ENCODE measurements around the gene TRIM66. TPM values are rescaled to one million over a fixed set of nuclear protein-coding genes. Genes with fewer than 3 reads are reported as not detected.
"Not testable (repeated sequence)": the region's sequence is repeated elsewhere in the genome, so short reads cannot be mapped to it uniquely, and the experiment has no call there.

TRIM66 gene
- total RNA-seq, 1 donor from 2014 or later, result 59.5 TPM

DNA sequence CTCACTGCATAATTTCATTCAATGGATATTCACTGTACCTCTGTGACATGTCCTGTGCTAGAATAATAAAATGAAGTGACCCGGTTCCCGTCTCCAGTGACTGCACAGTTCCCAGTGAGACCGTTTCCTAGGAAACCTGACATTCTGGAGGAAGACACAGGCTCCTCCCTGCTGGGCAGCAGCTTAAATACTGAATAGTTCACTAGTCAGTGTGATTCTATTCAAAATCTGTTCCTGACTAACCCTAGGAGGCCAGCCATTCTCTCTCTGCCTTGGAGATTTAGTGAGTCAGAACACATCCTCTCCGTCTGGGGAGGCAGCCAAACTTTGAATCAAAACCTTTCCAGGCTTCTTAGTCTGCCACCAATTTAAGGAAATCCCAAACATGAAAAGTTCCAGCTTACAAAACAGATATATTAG is 11.3 kb downstream of the TRIM66 start:
- Mint-ChIP-seq H3K36me3 (ENCODE audit: unreplicated experiment) (no peaks in the 10 kb centered on the region), H3K27me3 (ENCODE audit: unreplicated experiment) (no peaks in the 10 kb centered on the region), H3K9me3 (ENCODE audit: unreplicated experiment) (no peaks in the 10 kb centered on the region), H3K4me1 (ENCODE audit: low read depth, unreplicated experiment) (peaks cover 16% of the 10 kb centered on the region), H3K27ac (ENCODE audit: unreplicated experiment) (no peak overlapping the region), H3K4me3 (ENCODE audit: unreplicated experiment) (peak overlapping the region; percentile 44)
- DNase-seq, result no peak
- TF ChIP-seq, protein P1, sequence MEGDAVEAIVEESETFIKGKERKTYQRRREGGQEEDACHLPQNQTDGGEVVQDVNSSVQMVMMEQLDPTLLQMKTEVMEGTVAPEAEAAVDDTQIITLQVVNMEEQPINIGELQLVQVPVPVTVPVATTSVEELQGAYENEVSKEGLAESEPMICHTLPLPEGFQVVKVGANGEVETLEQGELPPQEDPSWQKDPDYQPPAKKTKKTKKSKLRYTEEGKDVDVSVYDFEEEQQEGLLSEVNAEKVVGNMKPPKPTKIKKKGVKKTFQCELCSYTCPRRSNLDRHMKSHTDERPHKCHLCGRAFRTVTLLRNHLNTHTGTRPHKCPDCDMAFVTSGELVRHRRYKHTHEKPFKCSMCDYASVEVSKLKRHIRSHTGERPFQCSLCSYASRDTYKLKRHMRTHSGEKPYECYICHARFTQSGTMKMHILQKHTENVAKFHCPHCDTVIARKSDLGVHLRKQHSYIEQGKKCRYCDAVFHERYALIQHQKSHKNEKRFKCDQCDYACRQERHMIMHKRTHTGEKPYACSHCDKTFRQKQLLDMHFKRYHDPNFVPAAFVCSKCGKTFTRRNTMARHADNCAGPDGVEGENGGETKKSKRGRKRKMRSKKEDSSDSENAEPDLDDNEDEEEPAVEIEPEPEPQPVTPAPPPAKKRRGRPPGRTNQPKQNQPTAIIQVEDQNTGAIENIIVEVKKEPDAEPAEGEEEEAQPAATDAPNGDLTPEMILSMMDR (IDR thresholded peaks at IDR 0.05; ENCODE audit: partially characterized antibody, unreplicated experiment), result no peak

DNA sequence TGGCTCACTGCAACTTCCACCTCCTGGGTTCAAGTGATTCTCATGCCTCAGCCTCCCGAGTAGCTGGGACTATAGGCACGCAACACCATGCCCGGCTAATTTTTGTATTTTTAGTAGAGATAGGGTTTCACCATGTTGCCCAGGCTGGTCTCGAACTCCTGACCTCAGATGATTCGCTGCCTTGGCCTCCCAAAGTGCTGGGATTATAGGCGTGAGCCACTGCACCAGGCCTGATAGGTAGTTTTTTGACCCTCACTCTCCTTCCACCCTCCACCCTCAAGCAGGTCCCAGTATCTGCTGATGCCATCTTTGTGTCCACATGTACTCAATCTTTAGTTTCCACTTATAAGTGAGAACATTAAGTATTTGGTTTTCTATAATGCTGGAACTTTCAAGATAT is 12.4 kb downstream of the TRIM66 start:
- H3K27me3 Mint-ChIP-seq (ENCODE audit: unreplicated experiment); H3K9me3 Mint-ChIP-seq (ENCODE audit: unreplicated experiment); H3K36me3 Mint-ChIP-seq (ENCODE audit: unreplicated experiment); DNase-seq; H3K4me3 Mint-ChIP-seq (ENCODE audit: unreplicated experiment); H3K27ac Mint-ChIP-seq (ENCODE audit: unreplicated experiment): not testable (repeated sequence)
- peaks cover 16% of the 10 kb centered on the region for H3K4me1 Mint-ChIP-seq (ENCODE audit: low read depth, unreplicated experiment)

DNA sequence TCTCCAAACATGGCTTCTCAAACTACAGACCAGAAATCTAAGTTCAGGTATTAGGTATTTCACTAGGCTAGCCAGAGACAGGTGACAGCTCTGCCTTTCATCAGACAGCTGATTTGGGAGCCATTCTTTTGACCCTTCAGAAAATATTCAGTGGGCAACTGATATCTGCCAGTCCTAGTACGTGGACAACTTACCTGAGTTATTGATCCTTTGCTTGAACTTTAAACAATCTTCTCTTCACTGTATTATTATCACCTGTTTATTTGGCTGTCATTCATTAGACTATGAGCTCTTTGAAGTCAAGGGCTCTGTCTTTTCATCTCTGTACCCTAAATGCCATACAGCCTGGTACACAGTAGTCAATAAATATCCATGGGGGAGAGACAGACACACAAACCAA is 17.2 kb downstream of the TRIM66 start:
- peaks cover 2% of the 10 kb centered on the region for H3K4me1 Mint-ChIP-seq (ENCODE audit: low read depth, unreplicated experiment)
- no peaks in the 10 kb centered on the region for H3K36me3 Mint-ChIP-seq (ENCODE audit: unreplicated experiment)
- no peak overlapping the region for H3K27ac Mint-ChIP-seq (ENCODE audit: unreplicated experiment)

DNA sequence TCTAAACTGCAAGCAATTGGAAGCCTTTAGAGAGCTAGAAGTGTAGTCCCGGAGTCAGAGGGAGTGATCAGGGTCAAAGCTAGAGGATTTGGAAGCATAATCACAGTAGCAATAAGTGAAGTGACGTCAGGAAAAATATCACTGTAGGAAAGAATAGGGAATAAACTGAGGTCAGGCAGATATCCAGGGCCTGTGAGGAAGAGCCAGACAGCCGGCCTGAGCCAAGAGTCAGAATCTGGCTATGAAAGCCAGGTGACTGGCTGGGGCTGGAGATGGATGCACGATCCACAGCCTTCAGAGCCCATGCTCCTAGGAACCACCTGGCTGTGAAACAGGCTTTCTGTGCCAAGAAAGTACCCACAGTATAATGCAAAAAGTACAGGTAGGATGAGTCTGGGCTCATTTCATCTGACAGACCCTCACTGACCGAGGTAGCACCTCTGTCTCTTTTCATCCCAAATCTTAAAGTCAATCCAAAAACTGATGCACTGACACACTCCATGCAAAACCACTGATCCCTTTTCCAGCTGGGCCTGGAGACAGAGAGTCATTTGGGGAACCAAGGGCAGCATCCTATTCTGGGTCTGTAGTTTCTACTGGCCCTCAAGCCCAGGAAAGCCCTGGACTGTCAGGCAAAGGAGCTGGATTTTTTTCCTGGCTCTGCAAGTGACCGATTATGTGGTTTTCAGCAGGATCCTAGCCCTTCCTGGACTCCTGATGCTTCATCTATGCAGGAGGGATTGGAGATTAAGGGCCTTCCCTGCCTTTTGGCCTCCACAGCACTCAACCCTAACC is 21.3 kb downstream of the TRIM66 start:
- Mint-ChIP-seq H3K36me3 (ENCODE audit: unreplicated experiment) (no peaks in the 10 kb centered on the region), H3K4me1 (ENCODE audit: low read depth, unreplicated experiment) (peaks cover 18% of the 10 kb centered on the region), H3K4me3 (ENCODE audit: unreplicated experiment) (no peak overlapping the region), H3K27ac (ENCODE audit: unreplicated experiment) (no peak overlapping the region), H3K9me3 (ENCODE audit: unreplicated experiment) (peaks cover 2% of the 10 kb centered on the region), H3K27me3 (ENCODE audit: unreplicated experiment) (peaks cover 2% of the 10 kb centered on the region)
- TF ChIP-seq, protein P1 (IDR thresholded peaks at IDR 0.05; ENCODE audit: partially characterized antibody, unreplicated experiment), result no peak
- no peak for DNase-seq

More for the DNA sequence above, 17.2 kb downstream of the TRIM66 start:
- no peak for DNase-seq
- H3K27me3 Mint-ChIP-seq (ENCODE audit: unreplicated experiment), result no peaks in the 10 kb centered on the region
- no peak overlapping the region for H3K4me3 Mint-ChIP-seq (ENCODE audit: unreplicated experiment)
- no peaks in the 10 kb centered on the region for H3K9me3 Mint-ChIP-seq (ENCODE audit: unreplicated experiment)
- TF ChIP-seq, protein P1 (IDR thresholded peaks at IDR 0.05; ENCODE audit: partially characterized antibody, unreplicated experiment), result no peak

DNA sequence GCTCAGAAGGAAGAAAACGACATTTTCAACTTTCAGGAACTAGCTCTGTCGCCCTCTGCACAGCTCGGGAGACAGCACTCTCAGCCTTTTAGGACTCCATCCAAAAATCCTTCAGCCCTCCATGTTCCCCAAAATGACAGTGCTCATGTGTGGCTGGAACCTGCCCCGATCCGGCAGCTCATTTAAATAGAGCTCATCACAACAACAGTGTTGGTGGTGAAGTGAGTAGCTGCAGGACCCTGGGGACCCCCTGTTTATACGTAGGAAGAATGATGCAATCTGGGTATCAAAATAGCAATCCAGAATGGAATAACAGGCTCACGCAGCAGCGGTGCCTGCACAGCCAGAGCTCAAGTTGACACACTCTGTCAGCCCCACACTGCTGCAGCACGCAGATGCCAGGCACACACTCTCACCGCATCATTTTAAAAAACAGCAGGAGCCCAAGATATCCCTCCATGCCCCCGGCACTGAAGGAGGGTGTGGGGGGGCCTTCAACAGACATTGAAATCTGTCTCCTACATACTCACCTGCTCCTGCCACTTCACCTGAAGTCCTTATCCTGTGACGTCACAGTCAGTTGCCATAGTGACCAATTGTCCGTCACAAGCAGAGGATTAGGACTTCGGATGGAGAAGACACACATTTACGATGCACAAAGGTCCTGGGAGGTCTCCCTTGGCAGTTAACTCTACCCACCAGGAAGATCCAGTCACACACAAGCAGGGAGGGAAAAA is 24.0 kb downstream of the TRIM66 start:
- peak overlapping the region; percentile 83 for H3K27ac Mint-ChIP-seq (ENCODE audit: unreplicated experiment)
- no peaks in the 10 kb centered on the region for H3K36me3 Mint-ChIP-seq (ENCODE audit: unreplicated experiment)
- H3K9me3 Mint-ChIP-seq (ENCODE audit: unreplicated experiment), result peaks cover 2% of the 10 kb centered on the region
- H3K4me3 Mint-ChIP-seq (ENCODE audit: unreplicated experiment), result peak overlapping the region; percentile 60
- H3K27me3 Mint-ChIP-seq (ENCODE audit: unreplicated experiment), result peaks cover 2% of the 10 kb centered on the region
- TF ChIP-seq, protein P1 (IDR thresholded peaks at IDR 0.05; ENCODE audit: partially characterized antibody, unreplicated experiment), result no peak
- peaks cover 18% of the 10 kb centered on the region for H3K4me1 Mint-ChIP-seq (ENCODE audit: low read depth, unreplicated experiment)
- DNase-seq, result peak; percentile 53
